GM18508 (cell line): ENCODE results near the gene PIP4K2A.
"Not testable (repeated sequence)": the region's sequence is repeated elsewhere in the genome, so short reads cannot be mapped to it uniquely, and the experiment has no call there.

Experiments used
- ATAC-seq: cut with Tn5 transposase; IDR thresholded peaks from one replicate; pipeline ENCODE4 v1.9.1; 2021; ENCODE audit warnings: moderate number of reproducible peaks; ENCODE audit not compliant: insufficient read depth, unreplicated experiment

PIP4K2A gene

GRCh38 chr10:22500656-22501340, 213.6 kb downstream of the PIP4K2A start:
- no peak for ATAC-seq

- ATAC-seq = not testable (repeated sequence)
Measured at GRCh38 chr10:22499973-22500372, 214.4 kb downstream of the PIP4K2A start.

- ATAC-seq = no peak
Measured at GRCh38 chr10:22495396-22495795, 219.0 kb downstream of the PIP4K2A start.

GRCh38 chr10:22494007-22494406, 220.4 kb downstream of the PIP4K2A start:
- no peak for ATAC-seq

GRCh38 chr10:22491931-22492615, 222.3 kb downstream of the PIP4K2A start:
- ATAC-seq = peak; percentile 53

DNA sequence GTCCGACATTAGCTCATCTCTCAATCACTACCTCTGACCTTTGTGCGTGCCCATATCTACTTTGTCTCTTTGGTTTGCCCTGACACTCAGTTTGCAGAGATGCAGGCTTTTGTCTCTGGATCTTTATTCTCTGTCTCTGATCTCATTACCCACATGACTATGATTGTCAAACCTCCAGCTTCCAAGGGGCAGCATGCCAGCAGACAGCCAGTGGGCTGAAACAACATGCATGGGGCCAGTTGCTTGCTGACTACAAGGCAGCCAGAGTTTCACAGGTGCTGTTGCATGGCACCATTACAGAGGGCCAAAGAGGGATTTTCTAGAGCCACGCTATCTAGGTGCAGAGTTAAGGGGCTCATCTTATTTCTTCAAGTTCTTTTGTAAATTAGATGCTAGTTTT, 222.9 kb downstream of the PIP4K2A start:
- ATAC-seq = no peak

GRCh38 chr10:22489975-22490374, 224.4 kb downstream of the PIP4K2A start:
- ATAC-seq = no peak

DNA sequence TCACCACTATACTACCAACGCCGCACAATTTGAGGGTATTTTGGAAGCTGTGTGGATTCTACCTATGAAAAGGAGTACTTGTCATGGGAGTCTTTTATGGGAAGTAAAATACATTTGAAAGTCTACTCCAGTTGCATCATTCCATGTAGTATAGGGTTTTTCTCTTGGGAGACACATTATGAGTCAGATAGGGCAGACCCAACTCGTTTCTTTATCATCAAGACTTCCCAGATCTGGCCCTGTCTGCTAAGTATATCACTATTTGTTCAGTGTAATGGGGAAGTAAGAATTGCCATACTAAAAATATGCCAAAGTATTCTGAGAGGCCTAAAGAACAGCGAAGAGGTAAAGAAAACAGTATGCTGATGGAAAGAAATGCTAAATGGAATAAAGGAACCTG, 224.9 kb downstream of the PIP4K2A start:
- no peak for ATAC-seq

DNA sequence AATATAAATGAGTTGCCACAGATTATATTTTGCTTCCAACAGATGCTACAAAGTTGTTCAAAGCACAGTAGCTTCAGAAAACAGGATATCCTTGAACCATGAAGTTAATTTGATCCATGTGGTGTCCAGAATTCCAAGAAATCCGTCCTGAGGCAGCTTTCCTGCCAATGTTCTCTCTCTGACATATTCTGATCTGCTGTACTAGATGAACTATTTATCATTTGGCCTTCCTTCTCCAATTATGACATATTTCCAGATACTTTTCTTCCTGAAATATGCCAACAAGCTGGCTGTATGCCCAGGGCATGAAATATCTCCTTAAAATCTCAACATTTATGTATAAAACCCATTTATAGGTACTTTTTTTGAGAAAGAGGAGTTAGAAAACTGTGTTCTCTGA, 227.9 kb downstream of the PIP4K2A start:
- no peak for ATAC-seq
